NCI-H345 (cell line): ENCODE data around the gene ID3.

Experiments
- DNase-seq: peaks from one replicate; lab custom pipeline; 2025; lab: John Stamatoyannopoulos, UW

ID3 gene

DNA sequence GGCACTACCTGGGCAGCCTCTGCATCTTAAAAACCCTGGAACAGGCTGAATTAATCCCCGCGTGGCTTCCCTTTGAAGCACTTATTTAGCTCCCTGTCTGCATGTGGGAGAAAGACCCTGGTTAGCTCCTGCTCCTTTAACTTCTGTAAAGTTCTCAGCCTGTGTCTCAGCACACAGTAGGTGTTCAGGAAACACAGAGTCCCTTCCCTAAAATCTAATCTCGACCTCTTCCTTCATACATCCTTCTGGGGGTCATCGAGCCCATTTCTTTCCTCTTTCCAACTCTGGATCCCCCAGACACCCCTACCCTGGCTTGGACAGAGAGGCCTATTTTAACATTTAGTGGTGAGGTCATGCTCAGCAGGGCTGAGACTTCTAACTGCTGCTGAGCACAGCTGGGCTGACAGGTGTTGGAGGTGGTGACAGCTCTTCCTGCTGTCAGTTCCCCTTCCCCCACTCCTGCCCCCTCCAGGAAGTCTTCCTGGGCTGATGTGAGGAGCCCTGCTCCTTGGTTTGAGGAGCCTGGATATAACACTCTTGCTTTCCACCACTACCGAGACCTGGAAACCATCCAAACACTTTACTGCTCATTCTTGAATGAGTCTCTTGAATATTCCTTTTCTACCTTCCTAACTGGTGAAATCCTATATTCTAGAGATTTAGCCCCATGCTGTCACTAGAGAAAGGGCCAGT is 33.6 kb downstream of the ID3 start:
- DNase-seq: peak; percentile 44

DNA sequence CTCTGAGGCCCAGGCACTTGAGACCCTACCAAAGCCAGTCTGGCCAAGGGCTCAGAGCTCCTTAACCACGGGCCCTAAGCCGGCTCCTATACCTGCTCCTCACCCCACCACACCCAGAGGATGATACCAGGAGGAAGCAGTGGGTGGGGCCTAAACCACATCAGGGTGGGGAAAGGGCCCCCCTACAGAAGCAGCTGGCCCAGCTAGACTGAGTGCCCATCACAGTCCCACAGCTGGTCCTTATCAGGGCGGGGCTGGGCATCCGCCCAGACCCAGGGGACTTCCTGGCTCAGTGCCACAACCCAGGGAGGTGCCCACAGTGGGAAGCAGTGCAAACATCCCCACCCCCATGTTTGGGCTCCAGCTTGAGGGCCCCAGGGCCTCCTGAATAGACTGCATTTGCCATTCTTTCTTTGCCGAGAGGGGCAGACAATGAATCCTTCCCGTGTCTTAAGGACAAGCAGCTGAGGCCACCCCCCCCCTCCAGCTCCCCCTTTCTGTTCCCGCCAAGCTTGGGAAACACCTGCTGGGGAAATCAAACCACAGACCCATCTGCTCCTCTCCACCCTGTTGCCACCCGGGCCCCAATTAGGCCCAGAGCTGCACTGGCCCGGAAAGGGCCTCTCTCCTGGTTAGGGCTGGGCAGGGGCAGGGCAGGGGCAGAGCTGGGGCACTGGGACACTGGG is 34.4 kb downstream of the ID3 start:
- DNase-seq: peak; percentile 96

DNA sequence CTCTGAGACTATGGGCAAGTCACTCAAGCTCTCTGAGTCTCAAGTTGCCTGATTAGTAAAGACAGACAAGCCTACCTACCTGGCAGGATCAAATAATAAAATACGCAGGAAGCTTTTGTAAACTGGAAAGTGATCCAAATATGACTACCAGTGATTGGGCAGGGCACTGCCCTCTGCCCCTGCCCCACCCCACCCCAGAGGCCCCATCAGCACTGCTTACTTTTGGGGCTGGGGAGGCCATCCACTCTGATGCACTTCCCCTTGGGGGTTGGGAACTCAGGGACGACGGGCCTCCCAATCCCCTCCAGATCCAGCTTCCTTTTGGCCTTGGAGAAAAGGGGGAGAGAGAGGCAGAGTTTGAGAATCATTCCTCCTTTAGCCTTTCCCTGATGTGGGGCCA is 35.1 kb downstream of the ID3 start:
- DNase-seq: no peak

DNA sequence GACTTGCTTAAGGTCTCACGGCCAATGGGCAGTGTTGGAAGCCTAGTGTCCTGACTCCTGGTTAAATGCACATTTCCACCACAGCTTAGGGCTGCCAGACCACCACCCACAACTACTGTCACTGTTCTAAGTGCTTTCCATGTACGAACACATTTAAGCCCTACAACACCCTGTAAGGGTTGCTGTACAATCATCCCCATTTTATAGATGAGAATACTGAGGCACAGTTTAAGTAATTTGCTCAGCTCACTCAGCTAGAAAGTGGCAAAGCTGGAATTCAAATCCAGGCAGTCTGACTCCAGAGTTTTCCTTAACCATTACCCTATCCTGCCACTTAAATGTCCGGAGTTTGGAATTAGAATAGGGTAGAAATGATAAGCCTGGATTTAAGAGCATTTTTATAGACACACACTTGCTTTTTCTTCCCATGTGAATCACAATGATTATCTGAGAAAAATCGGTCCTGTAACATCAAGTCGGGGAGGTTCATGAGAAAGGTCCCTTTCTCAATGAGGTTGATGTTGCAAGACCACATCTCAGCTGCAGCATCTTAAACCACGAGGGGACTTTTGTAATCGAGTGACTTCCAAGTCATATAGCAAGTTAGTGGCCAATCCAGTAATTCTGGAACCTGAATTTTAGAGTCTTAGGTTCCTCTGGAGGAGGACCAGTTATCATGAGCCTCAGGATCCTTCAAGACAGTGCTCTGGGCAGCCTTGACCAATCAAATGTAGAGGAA is 36.9 kb downstream of the ID3 start:
- no peak for DNase-seq

DNA sequence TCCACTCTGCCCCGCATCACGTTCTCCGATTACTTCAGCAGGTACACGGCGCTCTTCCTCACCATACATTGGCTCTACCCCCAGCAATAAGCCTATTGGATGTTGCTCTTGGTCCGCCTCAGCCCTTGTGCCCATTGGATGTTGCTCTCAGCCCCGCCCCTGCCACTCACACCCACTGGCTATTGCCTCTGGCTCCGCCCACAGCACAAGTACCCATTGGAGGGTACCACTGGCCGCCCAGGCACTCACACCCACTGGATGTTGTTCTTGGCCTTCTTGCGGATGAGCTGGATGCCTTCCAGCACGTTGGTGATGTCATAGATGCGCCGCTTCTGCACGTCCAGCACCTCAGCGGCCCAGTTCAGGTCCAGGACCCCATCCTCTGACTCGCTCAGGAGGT is 37.7 kb downstream of the ID3 start:
- no peak for DNase-seq

DNA sequence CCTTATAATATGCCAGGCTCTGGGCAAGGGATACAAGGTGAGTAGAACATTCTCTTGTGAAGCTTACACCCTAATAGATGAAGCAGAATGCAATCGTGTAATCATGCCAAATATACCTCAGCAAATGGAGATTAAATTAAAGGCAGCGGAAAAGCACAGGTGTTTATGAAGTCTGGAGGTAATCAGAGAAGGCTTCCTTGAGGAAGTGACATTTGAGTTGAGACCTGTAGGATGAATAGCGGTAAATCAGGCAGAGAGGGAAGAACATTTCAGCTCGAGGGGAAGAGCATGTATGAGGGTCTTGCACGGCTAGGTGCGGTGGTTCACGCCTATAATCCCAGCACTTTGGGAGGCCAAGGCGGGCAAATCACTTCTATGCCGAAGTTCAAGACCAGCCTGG is 41.7 kb downstream of the ID3 start:
- no peak for DNase-seq

DNA sequence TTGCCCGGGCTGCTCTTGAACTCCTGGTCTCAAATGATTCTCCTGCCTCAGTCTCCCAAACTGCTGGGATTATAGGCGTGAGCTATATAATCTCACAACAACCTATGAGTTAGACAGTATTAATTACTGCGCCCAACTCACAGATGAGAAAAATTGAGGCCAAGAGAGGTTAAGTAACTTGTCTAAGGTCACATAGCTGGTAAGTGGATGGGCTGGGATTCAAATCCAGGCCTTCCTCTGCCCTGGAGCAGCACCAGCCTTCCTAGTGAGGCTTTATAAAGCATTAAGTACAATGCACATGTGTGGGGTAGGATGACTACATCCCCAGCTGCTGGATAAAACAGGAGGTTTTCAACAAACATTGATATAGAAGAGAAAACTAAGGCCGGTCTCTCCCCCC is 43.4 kb downstream of the ID3 start:
- no peak for DNase-seq

DNA sequence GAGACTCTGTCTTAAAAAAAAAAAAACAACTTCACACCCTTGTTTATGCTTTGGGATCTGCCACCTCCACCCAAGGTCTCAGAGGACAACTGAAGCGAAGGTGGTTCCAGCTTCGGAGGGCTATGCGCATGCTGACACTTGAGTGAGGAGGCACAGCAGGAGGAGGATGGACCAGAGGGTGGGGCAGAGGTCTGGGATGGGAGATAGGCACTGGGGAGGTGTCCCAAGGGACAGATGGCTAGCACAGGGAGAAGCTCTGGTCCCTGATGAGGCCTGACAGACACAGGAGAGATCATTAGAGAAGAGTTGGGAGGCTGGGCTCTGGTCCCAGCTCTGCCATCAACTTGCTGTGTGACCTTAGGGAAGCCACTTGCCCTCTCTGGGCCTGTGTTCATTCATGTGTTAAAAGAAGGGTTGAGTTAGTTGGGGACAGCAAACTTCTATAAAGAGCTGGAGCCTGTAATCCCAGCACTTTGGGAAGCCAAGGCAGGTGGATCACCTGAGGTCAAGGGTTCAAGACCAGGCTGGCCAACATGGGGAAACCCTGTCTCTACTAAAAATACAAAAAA is 45.1 kb downstream of the ID3 start:
- no peak for DNase-seq

DNA sequence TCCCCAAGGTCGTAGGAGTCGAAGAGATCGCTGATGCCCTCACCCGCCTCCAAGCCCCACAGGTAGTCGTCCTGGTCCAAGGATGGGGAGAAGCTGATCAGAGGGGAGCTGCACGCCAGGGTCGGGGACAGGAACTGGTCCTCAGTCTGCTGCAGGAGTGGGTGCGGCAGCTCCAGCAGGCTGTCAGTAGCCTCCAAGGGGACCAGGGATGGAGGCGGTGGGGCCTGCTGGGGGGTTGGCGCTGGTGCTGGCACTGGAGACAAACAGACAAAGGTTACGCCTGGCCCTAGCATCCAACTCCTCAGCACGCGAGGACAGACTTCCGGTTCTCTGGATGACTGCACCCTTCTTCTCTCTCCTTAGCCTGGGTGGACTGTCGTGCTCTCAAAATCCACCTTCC is 49.4 kb downstream of the ID3 start:
- no peak for DNase-seq
